PC-3 (cell line): ENCODE results near the gene FUT8. TPM values are rescaled to one million over a fixed set of nuclear protein-coding genes. Genes with fewer than 3 reads are reported as not detected.
A peak's percentile ranks its signal among the peaks of the same experiment; 100 is the strongest.

ENCODE experiments used
- ATAC-seq: fragments of 200-7000 bp; cut with Tn5 transposase; 2 replicates; pipeline ENCODE4 v1.9.1; 2020; ENCODE audit warnings: mild to moderate bottlenecking, moderate library complexity
- BruUV-seq: library from RNA; stranded (reverse); fragments of 400-500 nt; replicated peaks from 2 replicates; lab custom pipeline; 2021; lab: Mats Ljungman, UMichigan
- CTCF ChIA-PET: fragments of 300-600 bp; sonication (Branson Sonifier 250); formaldehyde crosslinking; loops from one replicate; lab custom pipeline; 2022; ENCODE audit warnings: antibody characterized with exemption; lab: Charles Lee
- POLR2A ChIA-PET: fragments of 300-600 bp; sonication (Branson Sonifier 250); formaldehyde crosslinking; loops from one replicate; lab custom pipeline; 2022; ENCODE audit warnings: antibody characterized with exemption; ENCODE audit not compliant: unreplicated experiment; lab: Charles Lee
- DNase-seq: peaks from one replicate; pipeline ENCODE4 v3.0.0-alpha.2; 2015
- H2AFZ ChIP-seq: fragments of 300-600 bp; sonication (generic); 2 replicates; pipeline ENCODE4 v1.6.0; 2016; ENCODE audit warnings: antibody characterized with exemption, low read length
- H3F3A ChIP-seq: fragments of 300-600 bp; sonication (generic); one replicate; pipeline ENCODE4 v1.6.0; 2017; ENCODE audit warnings: antibody characterized with exemption, low read length, control low read depth, mild to moderate bottlenecking; ENCODE audit not compliant: unreplicated experiment
- H3K27ac ChIP-seq: fragments of 300-600 bp; sonication (generic); 2 replicates; pipeline ENCODE4 v1.5.1; 2016; ENCODE audit warnings: mild to moderate bottlenecking, low read length
- H3K27me3 ChIP-seq: fragments of 300-600 bp; sonication (generic); 2 replicates; pipeline ENCODE4 v1.6.1; 2016; ENCODE audit warnings: low read length, mixed read lengths
- H3K36me3 ChIP-seq: fragments of 300-600 bp; sonication (generic); 2 replicates; pipeline ENCODE4 v1.6.1; 2016; ENCODE audit warnings: low read depth, mixed run types, low read length, mixed read lengths
- H3K4me1 ChIP-seq: fragments of 300-600 bp; sonication (generic); 2 replicates; pipeline ENCODE4 v1.5.1; 2016; ENCODE audit warnings: low read length; ENCODE audit not compliant: insufficient read depth
- H3K4me2 ChIP-seq: fragments of 300-600 bp; sonication (generic); 2 replicates; pipeline ENCODE4 v1.6.0; 2016; ENCODE audit warnings: low read length
- H3K4me3 ChIP-seq: fragments of 300-600 bp; sonication (generic); 2 replicates; pipeline ENCODE4 v1.5.1; 2016; ENCODE audit warnings: mild to moderate bottlenecking, low read length, mixed read lengths
- H3K79me2 ChIP-seq: fragments of 300-600 bp; sonication (generic); 2 replicates; pipeline ENCODE4 v1.6.1; 2017; ENCODE audit warnings: low read length, mixed read lengths
- H3K9ac ChIP-seq: fragments of 300-600 bp; sonication (generic); 2 replicates; pipeline ENCODE4 v1.6.0; 2016; ENCODE audit warnings: mild to moderate bottlenecking, low read length
- H3K9me2 ChIP-seq: fragments of 300-600 bp; sonication (generic); replicated peaks from 2 replicates; pipeline ENCODE4 v1.6.1; 2016; ENCODE audit warnings: mixed run types, low read length, mixed read lengths
- H3K9me3 ChIP-seq: fragments of 300-600 bp; sonication (generic); 2 replicates; pipeline ENCODE4 v1.6.1; 2016; ENCODE audit warnings: low read length, mixed read lengths
- H4K20me1 ChIP-seq: fragments of 300-600 bp; sonication (generic); 2 replicates; pipeline ENCODE4 v1.6.1; 2016; ENCODE audit warnings: low read length, mixed read lengths
- EZH2 ChIP-seq: fragments of 300-600 bp; sonication (generic); IDR thresholded peaks from one replicate; pipeline ENCODE4 v1.6.1; 2017; ENCODE audit warnings: antibody characterized with exemption, mild to moderate bottlenecking, low read length; ENCODE audit not compliant: unreplicated experiment
- EZH2phosphoT487 ChIP-seq: fragments of 300-600 bp; sonication (generic); IDR thresholded peaks from 2 replicates; pipeline ENCODE4 v1.6.1; 2018; ENCODE audit warnings: mild to moderate bottlenecking, antibody characterized with exemption, low read length, borderline replicate concordance
- intact Hi-C: fragments of 100-400 bp; cut with micrococcal nuclease; formaldehyde crosslinking; loops from 2 replicates; pipeline ENCODE4 v1.9.0; 2023
- microRNA-seq: library from miRNA; unstranded; fragments of <30 nt; microRNA quantifications from one replicate; pipeline ENCODE4 v1.1.0, GENCODE V29; 2020; ENCODE audit not compliant: unreplicated experiment
- total RNA-seq: library from RNA; depleted of rRNA; stranded (reverse); fragments of >200 nt; gene quantifications from 2 replicates; pipeline ENCODE4 v1.2.3, GENCODE V29; 2014
- TF ChIP-seq, protein P1 (sequence below): fragments of 300-600 bp; sonication (generic); conservative IDR thresholded peaks from 2 replicates; pipeline ENCODE4 v1.5.1; 2017; ENCODE audit warnings: antibody characterized with exemption, low read depth, mild to moderate bottlenecking, low read length

Gene FUT8
- total RNA-seq, 1 experiment from 2014 or later, result 132 TPM

DNA sequence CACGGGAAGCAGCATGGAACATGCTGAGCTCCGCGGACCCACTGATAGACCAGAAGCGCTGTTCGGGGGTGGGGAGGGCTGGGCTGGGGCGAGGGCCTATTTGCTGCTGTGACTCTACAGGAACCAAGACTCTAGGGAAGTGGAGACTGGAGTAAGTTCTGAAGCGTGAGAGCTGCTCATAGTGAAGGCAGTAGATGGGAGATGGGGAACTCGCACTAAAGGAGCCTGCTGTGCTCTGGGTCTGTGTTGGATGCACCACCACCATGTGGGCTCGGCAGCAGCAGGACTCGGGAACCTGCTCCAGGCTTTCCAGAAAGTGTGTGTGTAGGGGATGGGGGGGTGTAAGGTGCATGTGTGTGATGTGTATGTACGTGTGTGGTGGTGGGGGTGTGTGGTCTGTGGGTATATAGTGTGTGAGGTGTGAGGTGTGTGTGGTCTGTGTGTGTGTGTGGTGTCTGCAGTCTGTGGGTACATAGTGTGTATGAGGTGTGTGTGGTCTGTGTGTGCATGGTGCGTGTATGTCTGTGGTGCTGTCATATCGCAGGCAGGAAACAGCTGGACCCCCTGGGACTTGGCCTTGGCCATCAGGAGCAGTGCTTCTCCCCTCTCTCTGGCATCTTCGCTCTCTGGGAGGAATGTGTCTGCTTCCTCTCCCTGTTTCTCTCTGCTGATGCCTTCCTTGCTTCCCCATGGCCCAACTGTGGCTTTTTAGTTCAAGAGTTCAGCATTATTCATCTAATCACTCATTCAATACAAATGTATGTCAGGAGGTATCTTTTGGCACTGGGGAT, 378.9 kb downstream of the FUT8 start:
- DNase-seq (peak; percentile 62), ATAC-seq (peak; percentile 47)
- Histone ChIP-seq H2AFZ (no peak overlapping the region), H3K79me2 (no peaks in the 10 kb centered on the region), H3K27me3 (no peaks in the 10 kb centered on the region), H3K9me2 (0 out of 2 replicates have a peak, but pooled peaks cover under 1% of the 10 kb centered on the region), H3K4me2 (peak overlapping the region; percentile 7; the same call in 1 of the 2 replicates), H3K9ac (no peak overlapping the region), H3K4me1 (peaks cover 12% of the 10 kb centered on the region), H4K20me1 (no peaks in the 10 kb centered on the region), H3K36me3 (no peaks in the 10 kb centered on the region), H3K9me3 (no peaks in the 10 kb centered on the region), H3K27ac (peak overlapping the region; percentile 40), H3F3A (no peaks in the 10 kb centered on the region), H3K4me3 (no peak overlapping the region)
- intact Hi-C loops, result no loop called here
- BruUV-seq, result no TSS peak
- POLR2A ChIA-PET, result no interaction called here
- CTCF ChIA-PET, result no interaction called here
- TF ChIP-seq, protein P1, sequence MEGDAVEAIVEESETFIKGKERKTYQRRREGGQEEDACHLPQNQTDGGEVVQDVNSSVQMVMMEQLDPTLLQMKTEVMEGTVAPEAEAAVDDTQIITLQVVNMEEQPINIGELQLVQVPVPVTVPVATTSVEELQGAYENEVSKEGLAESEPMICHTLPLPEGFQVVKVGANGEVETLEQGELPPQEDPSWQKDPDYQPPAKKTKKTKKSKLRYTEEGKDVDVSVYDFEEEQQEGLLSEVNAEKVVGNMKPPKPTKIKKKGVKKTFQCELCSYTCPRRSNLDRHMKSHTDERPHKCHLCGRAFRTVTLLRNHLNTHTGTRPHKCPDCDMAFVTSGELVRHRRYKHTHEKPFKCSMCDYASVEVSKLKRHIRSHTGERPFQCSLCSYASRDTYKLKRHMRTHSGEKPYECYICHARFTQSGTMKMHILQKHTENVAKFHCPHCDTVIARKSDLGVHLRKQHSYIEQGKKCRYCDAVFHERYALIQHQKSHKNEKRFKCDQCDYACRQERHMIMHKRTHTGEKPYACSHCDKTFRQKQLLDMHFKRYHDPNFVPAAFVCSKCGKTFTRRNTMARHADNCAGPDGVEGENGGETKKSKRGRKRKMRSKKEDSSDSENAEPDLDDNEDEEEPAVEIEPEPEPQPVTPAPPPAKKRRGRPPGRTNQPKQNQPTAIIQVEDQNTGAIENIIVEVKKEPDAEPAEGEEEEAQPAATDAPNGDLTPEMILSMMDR, result no peak
- TF ChIP-seq EZH2, result no peak

DNA sequence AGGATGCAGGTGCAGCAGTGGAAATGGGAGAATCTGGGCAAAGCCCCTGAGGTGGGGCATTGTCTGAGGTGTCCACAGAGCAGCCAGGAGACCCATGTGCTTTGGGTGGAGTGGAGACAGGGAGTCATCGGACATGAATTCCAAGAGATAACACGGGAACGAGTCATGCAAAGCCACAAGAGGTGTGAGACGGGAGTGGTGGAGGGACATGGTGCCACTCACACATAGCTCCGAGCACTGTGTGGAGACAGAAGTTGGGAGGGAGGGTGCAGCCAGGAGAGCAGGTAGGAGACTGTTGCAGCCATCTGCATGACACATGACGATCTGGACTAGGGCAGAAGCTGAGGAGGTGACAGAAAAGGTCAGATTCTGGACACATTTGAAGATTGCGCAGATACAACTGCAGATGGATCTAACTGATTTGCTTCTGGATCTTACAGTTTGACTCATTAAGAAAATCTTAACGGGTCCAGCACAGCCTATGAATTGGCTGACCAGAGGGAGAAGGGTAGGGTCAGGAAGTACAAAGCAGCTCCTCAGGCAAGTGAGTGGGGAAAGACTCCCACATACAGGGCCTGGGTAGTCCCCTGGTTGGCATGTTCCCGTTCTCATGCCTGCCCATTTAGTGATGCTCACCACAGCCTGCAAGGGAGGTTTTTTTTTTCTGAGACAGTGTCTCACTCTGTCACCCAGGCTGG, 379.8 kb downstream of the FUT8 start:
- Histone ChIP-seq H3K4me2 (peak overlapping the region; percentile 7), H3K4me1 (peaks cover 12% of the 10 kb centered on the region), H3K27me3 (no peaks in the 10 kb centered on the region), H3K36me3 (no peaks in the 10 kb centered on the region), H4K20me1 (no peaks in the 10 kb centered on the region), H3K27ac (peak overlapping the region; percentile 40), H3F3A (no peaks in the 10 kb centered on the region), H3K4me3 (no peak overlapping the region), H3K9me3 (no peaks in the 10 kb centered on the region), H3K9me2 (no peaks in the 10 kb centered on the region), H3K79me2 (no peaks in the 10 kb centered on the region), H2AFZ (peak overlapping the region; percentile 4; the same call in 1 of the 2 replicates), H3K9ac (no peak overlapping the region)
- intact Hi-C loops, result no loop called here
- no TSS peak for BruUV-seq
- DNase-seq (peak; percentile 81), ATAC-seq (peak; percentile 74)
- ChIA-PET CTCF (no interaction called here), POLR2A (no interaction called here)
- TF ChIP-seq EZH2 (no peak), EZH2phosphoT487 (no peak)
- TF ChIP-seq, protein P1, result no peak

Small RNA genes lying within 50 kb of the gene (microRNA-seq; reads per million reads assigned to microRNA genes)
- gene MIR625, result 3.8 reads per million, percentile 15 among the genes with 10 or more reads in this experiment
